SU-DHL-6 (cell line): ENCODE results near the gene GALNT14.

Source experiments
- H2AFZ ChIP-seq: fragments of 200-600 bp; sonication (generic); 2 replicates; pipeline ENCODE4 v1.6.1; 2014; ENCODE audit warnings: low read depth, mild to moderate bottlenecking, moderate library complexity, mixed read lengths, antibody characterized with exemption, low read length; ENCODE audit not compliant: severe bottlenecking
- H3F3A ChIP-seq: fragments of 200-600 bp; shearing (Covaris generic); 2 replicates; pipeline ENCODE4 v1.6.0; 2016; ENCODE audit warnings: antibody characterized with exemption, mild to moderate bottlenecking; ENCODE audit not compliant: insufficient read depth
- H3K27ac ChIP-seq: fragments of 200-600 bp; sonication (generic); 2 replicates; pipeline ENCODE4 v1.5.1; 2016; ENCODE audit warnings: low read depth, mild to moderate bottlenecking, low read length, moderate library complexity, mixed read lengths
- H3K27me3 ChIP-seq: fragments of 200-600 bp; sonication (generic), shearing (Covaris generic); 2 replicates; pipeline ENCODE4 v1.6.0; 2014; ENCODE audit warnings: mild to moderate bottlenecking, low read length
- H3K36me3 ChIP-seq: fragments of 200-600 bp; sonication (generic); 2 replicates; pipeline ENCODE4 v1.6.1; 2014; ENCODE audit warnings: mild to moderate bottlenecking, low read length, mixed read lengths
- H3K4me2 ChIP-seq: fragments of 300-600, 200-600 bp; shearing (Covaris generic), sonication (generic); 2 replicates; pipeline ENCODE4 v1.6.0; 2014; ENCODE audit warnings: low read length, low read depth, mild to moderate bottlenecking; ENCODE audit not compliant: poor library complexity, severe bottlenecking
- H3K4me3 ChIP-seq: fragments of 200-600 bp; sonication (generic); 2 replicates; pipeline ENCODE4 v1.5.1; 2014; ENCODE audit warnings: antibody characterized with exemption, low read length, mild to moderate bottlenecking, mixed read lengths; ENCODE audit not compliant: insufficient read depth, poor library complexity, severe bottlenecking
- H3K79me2 ChIP-seq: fragments of 200-600 bp; sonication (generic); 2 replicates; pipeline ENCODE4 v1.6.1; 2014; ENCODE audit warnings: mild to moderate bottlenecking, low read length, moderate library complexity; ENCODE audit not compliant: insufficient read depth
- H3K9ac ChIP-seq: fragments of 200-600 bp; sonication (generic); 2 replicates; pipeline ENCODE4 v1.7.0; 2014; ENCODE audit warnings: mild to moderate bottlenecking, low read length
- H3K9me2 ChIP-seq: fragments of 200-600 bp; sonication (generic); replicated peaks from 2 replicates; pipeline ENCODE4 v1.6.1; 2014; ENCODE audit warnings: low read length; ENCODE audit not compliant: insufficient read depth
- H3K9me3 ChIP-seq: fragments of 200-600 bp; sonication (generic); 2 replicates; pipeline ENCODE4 v1.6.1; 2014; ENCODE audit warnings: low read length, mixed read lengths; ENCODE audit not compliant: insufficient read depth
- H4K20me1 ChIP-seq: fragments of 200-600 bp; sonication (generic); 2 replicates; pipeline ENCODE4 v1.6.1; 2014; ENCODE audit warnings: low read depth, mild to moderate bottlenecking, antibody characterized with exemption, low read length, moderate library complexity, mixed read lengths
- EZH2phosphoT487 ChIP-seq: fragments of 200-600 bp; sonication (generic), shearing (Covaris generic); conservative IDR thresholded peaks from 2 replicates; pipeline ENCODE4 v1.6.1; 2018; ENCODE audit warnings: mild to moderate bottlenecking, antibody characterized with exemption, low read length, moderate library complexity, mixed read lengths
- TF ChIP-seq, protein P1 (sequence below): fragments of 200-600 bp; sonication (generic); IDR thresholded peaks from one replicate; pipeline ENCODE4 v1.5.1; 2017; ENCODE audit warnings: antibody characterized with exemption, mild to moderate bottlenecking, low read length, moderate library complexity; ENCODE audit not compliant: insufficient read depth, poor library complexity, severe bottlenecking

The GALNT14 gene

DNA sequence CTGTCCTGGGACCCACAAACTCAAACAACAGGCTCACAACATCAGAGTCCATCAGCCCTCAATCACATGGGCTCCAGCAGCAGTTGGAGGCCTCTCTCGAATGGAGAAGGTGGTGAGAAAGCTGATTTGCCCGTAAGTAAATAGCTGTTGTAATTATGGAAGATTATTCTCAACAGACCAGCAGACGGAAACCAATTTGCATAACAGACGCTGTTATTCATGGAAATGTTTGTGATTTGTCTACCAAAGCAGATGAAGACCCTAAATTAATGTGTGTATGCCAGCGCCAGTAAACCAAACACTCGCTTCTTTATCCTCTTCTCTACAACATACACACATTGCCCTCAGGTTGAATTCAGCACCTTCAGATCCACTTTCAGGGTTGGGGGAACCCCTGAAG, 23.4 kb upstream of the GALNT14 start:
- Histone ChIP-seq H3K9ac (no peak overlapping the region), H3K27ac (no peak overlapping the region), H3K36me3 (no peaks in the 10 kb centered on the region), H3K27me3 (no peaks in the 10 kb centered on the region), H3K4me2 (no peak overlapping the region), H3F3A (no peaks in the 10 kb centered on the region), H4K20me1 (no peaks in the 10 kb centered on the region), H2AFZ (no peak overlapping the region), H3K9me3 (no peaks in the 10 kb centered on the region), H3K4me3 (no peak overlapping the region), H3K79me2 (no peaks in the 10 kb centered on the region), H3K9me2 (no peaks in the 10 kb centered on the region)
- TF ChIP-seq, protein P1, sequence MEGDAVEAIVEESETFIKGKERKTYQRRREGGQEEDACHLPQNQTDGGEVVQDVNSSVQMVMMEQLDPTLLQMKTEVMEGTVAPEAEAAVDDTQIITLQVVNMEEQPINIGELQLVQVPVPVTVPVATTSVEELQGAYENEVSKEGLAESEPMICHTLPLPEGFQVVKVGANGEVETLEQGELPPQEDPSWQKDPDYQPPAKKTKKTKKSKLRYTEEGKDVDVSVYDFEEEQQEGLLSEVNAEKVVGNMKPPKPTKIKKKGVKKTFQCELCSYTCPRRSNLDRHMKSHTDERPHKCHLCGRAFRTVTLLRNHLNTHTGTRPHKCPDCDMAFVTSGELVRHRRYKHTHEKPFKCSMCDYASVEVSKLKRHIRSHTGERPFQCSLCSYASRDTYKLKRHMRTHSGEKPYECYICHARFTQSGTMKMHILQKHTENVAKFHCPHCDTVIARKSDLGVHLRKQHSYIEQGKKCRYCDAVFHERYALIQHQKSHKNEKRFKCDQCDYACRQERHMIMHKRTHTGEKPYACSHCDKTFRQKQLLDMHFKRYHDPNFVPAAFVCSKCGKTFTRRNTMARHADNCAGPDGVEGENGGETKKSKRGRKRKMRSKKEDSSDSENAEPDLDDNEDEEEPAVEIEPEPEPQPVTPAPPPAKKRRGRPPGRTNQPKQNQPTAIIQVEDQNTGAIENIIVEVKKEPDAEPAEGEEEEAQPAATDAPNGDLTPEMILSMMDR: no peak
- TF ChIP-seq EZH2phosphoT487: no peak

DNA sequence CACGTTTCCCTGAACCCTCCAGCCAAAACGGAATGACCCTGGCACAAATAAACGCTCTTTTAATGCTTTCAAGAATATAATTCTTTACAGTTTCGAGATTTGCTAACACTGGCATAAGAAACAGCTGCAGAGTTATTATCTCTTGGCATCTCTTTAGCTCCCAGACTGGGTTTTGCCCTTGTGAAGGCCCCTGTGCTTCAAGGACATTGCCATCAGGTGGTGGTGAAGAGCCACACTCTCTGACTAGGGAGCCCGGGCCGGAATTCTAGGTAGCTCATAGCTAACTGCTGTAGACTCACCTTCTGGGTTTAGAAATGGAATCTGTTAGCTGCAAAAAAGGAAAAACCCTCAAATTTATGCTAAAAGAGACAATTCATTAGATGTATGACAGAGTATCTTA, 13.3 kb upstream of the GALNT14 start:
- TF ChIP-seq, protein P1: no peak
- no peak for TF ChIP-seq EZH2phosphoT487

DNA sequence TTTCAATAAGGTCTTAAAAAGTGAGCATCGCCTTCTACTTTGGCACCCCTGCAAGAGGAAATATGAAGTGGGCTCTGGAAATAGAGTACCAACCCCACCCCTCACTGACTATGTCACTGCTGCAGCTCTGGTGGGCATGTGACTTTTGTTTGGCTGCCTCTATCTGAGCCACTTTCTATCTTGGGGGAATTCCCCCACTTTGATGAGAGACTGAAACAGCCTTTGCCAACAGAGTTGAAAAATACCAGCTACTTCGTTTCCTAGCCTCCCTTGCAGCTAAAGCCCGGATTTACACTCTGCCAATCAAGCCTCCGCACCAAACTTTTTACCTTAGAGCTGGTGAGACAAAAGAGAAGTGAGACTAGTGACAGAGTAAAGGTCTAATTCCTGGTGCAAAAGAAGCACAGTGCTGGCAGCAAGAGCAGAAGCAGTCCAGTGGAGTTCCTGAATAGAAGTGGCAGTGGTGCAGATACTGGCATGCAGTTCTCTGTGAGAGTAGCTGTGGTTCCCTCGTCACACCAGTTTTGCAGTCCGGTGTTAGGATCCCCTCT, 12.0 kb upstream of the GALNT14 start:
- H3F3A ChIP-seq: no peaks in the 10 kb centered on the region
- no peaks in the 10 kb centered on the region for H3K79me2 ChIP-seq
- H3K4me3 ChIP-seq: no peak overlapping the region
- no peak overlapping the region for H3K9ac ChIP-seq
- no peaks in the 10 kb centered on the region for H3K9me3 ChIP-seq
- H3K27ac ChIP-seq: no peak overlapping the region
- H3K4me2 ChIP-seq: no peak overlapping the region
- no peaks in the 10 kb centered on the region for H3K36me3 ChIP-seq
- H4K20me1 ChIP-seq: no peaks in the 10 kb centered on the region
- H3K9me2 ChIP-seq: no peaks in the 10 kb centered on the region
- no peaks in the 10 kb centered on the region for H3K27me3 ChIP-seq
- no peak overlapping the region for H2AFZ ChIP-seq
- TF ChIP-seq, protein P1: no peak
- TF ChIP-seq EZH2phosphoT487: no peak

More for the DNA sequence above, 13.3 kb upstream of the GALNT14 start:
- Histone ChIP-seq H3K27ac (no peak overlapping the region), H3K4me3 (no peak overlapping the region), H3K79me2 (no peaks in the 10 kb centered on the region), H3K36me3 (no peaks in the 10 kb centered on the region), H3K4me2 (no peak overlapping the region), H3F3A (no peaks in the 10 kb centered on the region), H4K20me1 (no peaks in the 10 kb centered on the region), H3K9ac (no peak overlapping the region), H3K9me3 (no peaks in the 10 kb centered on the region), H2AFZ (no peak overlapping the region), H3K9me2 (no peaks in the 10 kb centered on the region), H3K27me3 (no peaks in the 10 kb centered on the region)
